Measurements from ENCODE around the gene ROR2. TPM values are rescaled to one million over a fixed set of nuclear protein-coding genes. Genes with fewer than 3 reads are reported as not detected.

The ROR2 gene
- total and polyA plus RNA-seq, 5 experiments from 2014 or later, result not detected

DNA sequence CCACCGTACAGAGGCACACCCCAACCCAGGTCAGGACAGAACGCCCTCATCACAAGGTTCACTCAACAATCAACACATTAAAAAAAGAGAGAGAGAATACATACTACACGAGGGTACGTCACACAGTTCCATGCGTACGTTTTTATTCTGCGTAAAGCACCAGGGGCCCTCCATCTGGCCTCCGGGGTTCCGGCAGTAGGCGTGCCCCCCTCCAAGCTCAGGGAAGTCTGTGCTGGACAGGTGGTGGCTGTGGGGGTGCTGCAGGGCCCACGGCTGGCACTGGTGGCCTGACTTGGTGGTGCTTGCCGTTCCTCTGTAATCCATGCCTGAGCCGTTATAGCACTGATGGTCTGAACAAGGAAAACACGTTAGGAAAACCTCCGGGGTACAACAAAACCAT, 219.2 kb downstream of the ROR2 start:
- Mint-ChIP-seq H3K27ac (no peak overlapping the region), H3K9me3 (no peaks in the 10 kb centered on the region), H3K27me3 (peaks cover 2 to 18% (median 4%) of the 10 kb centered on the region in 5 donors), H3K4me1 (no peaks in the 10 kb centered on the region), H3K36me3 (no peaks in the 10 kb centered on the region), H3K4me3 (no peak overlapping the region)
- POLR2A ChIA-PET, result no interaction called here
- no peak for ATAC-seq
- DNase-seq, result no peak

DNA sequence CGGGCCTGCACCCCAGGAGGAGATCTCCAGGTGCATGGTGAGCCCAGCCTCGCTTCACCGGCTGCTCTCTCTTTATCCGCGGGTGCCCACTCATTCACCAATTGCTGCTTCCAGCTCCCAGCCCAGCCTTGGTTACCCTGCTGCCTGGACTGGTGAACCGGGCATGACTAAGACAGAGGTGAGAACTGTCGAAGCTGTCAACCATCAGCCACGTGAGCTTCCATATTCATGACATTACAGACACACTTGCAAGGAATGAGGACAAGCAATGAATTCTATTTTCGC, 220.5 kb downstream of the ROR2 start:
- Mint-ChIP-seq H3K27ac (no peak overlapping the region), H3K36me3 (no peaks in the 10 kb centered on the region), H3K27me3 (peaks cover 0 to 11% (median 4%) of the 10 kb centered on the region in 5 donors), H3K4me3 (no peak overlapping the region), H3K4me1 (no peaks in the 10 kb centered on the region), H3K9me3 (no peaks in the 10 kb centered on the region)
- ATAC-seq, result no peak
- DNase-seq, result no peak
- POLR2A ChIA-PET, result no interaction called here

DNA sequence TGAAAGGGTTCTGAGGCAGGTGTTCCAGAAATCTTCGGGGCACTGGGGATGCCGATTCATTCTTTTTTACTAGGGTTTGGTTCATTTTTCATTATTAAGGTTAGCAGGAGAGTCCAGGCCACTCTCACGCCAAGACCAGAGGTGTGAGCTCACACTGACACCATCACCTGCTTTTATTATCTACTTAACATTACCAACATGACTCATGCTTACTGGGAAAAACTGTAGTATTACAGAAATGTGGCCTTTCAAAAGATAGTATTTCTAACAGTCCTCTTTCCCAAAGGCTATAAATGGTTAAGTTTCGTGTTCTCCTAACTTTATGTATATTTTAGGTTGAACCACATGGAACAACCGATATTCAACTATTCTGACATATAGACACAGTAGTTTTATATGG, 222.1 kb downstream of the ROR2 start:
- no peak overlapping the region for H3K4me3 Mint-ChIP-seq
- H3K9me3 Mint-ChIP-seq, result peaks cover 0 to 2% (median 0%) of the 10 kb centered on the region in 9 donors
- H3K4me1 Mint-ChIP-seq, result no peaks in the 10 kb centered on the region
- no peak overlapping the region for H3K27ac Mint-ChIP-seq
- no peaks in the 10 kb centered on the region for H3K36me3 Mint-ChIP-seq
- peaks cover 0 to 4% (median 0%) of the 10 kb centered on the region in 5 donors for H3K27me3 Mint-ChIP-seq
- ATAC-seq (no peak), DNase-seq (no peak)
- POLR2A ChIA-PET, result interaction anchor here (1.6 kb wide), 1 partner anchor 813 kb away, joined by 3 read pairs; no protein-coding TSS in a partner anchor

DNA sequence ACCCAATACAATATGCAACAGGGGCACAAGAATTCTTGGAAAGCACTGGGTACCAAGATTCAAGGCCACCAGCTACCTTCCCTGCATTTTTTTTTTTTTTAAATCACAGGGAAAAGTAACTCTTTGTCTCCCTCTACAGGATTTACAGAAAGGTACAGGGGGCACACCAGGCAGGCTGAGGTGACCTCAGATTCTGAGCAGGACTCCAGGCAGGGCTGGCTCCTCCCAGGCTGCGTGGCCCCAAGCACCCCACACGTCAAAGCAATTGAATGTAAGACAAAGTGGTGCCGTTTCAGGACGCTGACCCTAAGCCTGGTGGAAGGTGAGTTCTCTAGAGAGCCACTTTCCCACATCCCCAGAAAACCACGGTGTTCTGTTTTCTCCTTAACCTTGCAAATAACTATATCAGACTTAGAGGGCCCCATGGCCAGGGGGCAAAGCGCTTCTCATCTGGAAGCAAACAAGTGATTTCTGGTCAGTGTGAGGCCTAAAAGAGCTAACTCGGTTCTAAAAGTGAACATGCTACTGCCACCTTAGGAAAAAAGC, 222.6 kb downstream of the ROR2 start:
- ATAC-seq (peak; percentile 63 to 66), DNase-seq (peak in 4 of 10 donors; percentile 19 to 44 (median 30))
- Mint-ChIP-seq H3K36me3 (no peaks in the 10 kb centered on the region), H3K4me1 (no peaks in the 10 kb centered on the region), H3K27ac (no peak overlapping the region), H3K9me3 (peaks cover 0 to 2% (median 0%) of the 10 kb centered on the region in 9 donors), H3K4me3 (no peak overlapping the region), H3K27me3 (peaks cover 0 to 4% (median 0%) of the 10 kb centered on the region in 5 donors)
- POLR2A ChIA-PET, result interaction anchor here (1.6 kb wide), 1 partner anchor 812 kb away, joined by 3 read pairs; no protein-coding TSS in a partner anchor

DNA sequence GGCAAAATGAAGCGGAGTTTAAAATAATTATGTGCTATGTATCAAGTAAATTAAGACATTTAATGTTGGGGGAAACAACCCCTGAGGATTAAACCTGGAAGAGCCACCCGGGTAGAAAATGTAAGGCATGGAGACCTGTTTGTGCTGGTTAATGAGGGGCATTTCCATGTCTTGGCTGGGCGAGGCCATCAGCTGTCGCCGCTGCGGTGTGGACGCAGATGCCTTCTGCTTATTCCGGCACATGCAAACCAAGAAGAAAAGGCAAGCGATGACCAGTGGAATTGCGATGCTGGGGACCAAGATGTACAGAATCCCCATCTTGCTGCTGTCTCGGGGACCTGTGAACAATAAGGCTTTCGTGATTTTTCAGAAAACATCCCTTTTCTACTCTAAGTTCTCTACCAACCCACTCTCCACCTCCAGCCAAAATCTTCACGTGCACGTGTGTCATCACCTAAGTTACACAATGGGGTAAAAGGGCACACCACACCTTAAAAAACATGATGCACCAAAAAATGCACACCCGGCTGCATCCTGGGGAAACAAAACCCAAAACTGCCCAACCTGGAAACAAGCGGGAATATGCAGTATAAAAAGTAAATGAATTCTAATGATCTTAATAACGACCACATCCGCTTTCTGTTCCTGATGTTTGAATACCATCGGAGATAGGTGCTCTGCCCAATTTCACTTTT, 223.5 kb downstream of the ROR2 start:
- H3K27me3 Mint-ChIP-seq, result peaks cover 0 to 4% (median 2%) of the 10 kb centered on the region in 5 donors
- no peak overlapping the region for H3K27ac Mint-ChIP-seq
- POLR2A ChIA-PET, result interaction anchor here (1.6 kb wide), 1 partner anchor 811 kb away, joined by 3 read pairs; no protein-coding TSS in a partner anchor
- H3K9me3 Mint-ChIP-seq, result peaks cover 0 to 2% (median 0%) of the 10 kb centered on the region in 9 donors
- no peak overlapping the region for H3K4me3 Mint-ChIP-seq
- ATAC-seq, result no peak
- DNase-seq, result no peak
- no peaks in the 10 kb centered on the region for H3K36me3 Mint-ChIP-seq
- H3K4me1 Mint-ChIP-seq, result no peaks in the 10 kb centered on the region

DNA sequence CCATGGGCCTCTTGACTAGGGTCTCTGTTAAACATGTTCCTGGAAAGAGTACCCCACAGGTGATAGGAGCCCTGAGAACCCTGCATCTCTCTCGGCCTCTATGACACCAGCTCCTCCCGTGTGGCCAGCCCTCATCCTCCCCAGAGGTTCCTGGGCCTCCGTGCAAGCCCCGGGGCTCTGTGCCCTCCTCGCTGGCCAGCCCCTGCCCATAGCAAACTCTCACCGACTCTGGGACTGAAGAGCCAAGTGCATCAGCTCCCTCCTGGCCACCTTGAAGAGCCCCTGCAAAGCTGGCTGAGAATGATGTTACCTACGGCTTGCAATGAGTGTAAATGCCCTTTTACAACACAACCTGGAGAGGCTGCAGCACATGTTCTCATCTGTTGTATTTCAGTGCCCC, 224.4 kb downstream of the ROR2 start:
- DNase-seq (no peak), ATAC-seq (no peak)
- Mint-ChIP-seq H3K4me1 (peaks cover 0 to 7% (median under 1%) of the 10 kb centered on the region in 4 donors), H3K27ac (no peak overlapping the region), H3K4me3 (no peak overlapping the region), H3K9me3 (peaks cover 0 to 2% (median 0%) of the 10 kb centered on the region in 9 donors), H3K36me3 (no peaks in the 10 kb centered on the region), H3K27me3 (peaks cover 0 to 9% (median 2%) of the 10 kb centered on the region in 5 donors)
- POLR2A ChIA-PET, result no interaction called here

DNA sequence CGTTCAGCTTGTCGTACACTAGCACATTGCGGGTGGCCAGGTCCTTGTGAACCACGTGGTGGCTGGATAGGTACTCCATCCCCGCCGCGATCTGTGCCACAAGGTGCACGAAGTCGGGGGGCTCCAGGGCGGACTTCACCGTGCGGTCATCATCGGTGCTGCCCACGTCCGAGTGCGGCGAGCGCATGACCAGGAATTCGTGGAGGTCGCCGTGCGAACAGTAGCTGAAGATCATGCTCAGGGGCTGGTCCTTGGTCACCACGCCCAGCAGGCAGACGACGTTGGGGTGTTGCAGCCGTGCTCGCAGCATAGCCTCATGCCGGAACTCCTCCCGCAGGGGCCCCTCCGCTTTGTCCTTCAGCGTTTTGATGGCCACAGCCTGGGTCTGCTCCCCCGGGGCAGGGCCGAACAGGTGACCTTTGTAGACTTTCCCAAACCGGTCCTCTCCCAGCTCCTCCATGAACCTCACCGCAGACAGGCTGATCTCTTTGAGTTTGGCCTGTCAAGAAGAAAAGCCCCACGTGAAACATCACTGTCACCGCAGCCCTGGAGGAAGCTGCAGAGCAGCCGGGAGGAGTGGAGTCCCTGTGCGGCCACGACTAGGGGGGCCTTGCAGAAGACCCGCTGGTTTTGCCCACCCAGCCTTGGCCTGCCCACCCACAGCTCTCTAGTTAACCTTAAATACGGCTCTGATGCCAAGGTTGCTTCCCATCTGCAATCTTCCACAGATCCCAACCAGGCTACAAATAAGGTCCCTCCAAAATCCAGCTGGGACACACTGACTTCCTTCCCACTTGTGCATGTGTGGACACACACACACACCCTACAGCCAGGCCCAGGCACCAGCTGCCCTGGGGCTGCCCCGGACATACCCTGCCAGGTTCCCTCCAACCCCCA, 225.2 kb downstream of the ROR2 start:
- peaks cover 0 to 10% (median 2%) of the 10 kb centered on the region in 4 donors for H3K4me1 Mint-ChIP-seq
- DNase-seq (no peak), ATAC-seq (no peak)
- no peak overlapping the region for H3K4me3 Mint-ChIP-seq
- POLR2A ChIA-PET, result no interaction called here
- no peaks in the 10 kb centered on the region for H3K36me3 Mint-ChIP-seq
- peaks cover 0 to 2% (median 0%) of the 10 kb centered on the region in 9 donors for H3K9me3 Mint-ChIP-seq
- H3K27ac Mint-ChIP-seq, result peak overlapping the region in 1 of 10 donors; percentile 49
- H3K27me3 Mint-ChIP-seq, result peaks cover 5 to 15% (median 5%) of the 10 kb centered on the region in 5 donors

DNA sequence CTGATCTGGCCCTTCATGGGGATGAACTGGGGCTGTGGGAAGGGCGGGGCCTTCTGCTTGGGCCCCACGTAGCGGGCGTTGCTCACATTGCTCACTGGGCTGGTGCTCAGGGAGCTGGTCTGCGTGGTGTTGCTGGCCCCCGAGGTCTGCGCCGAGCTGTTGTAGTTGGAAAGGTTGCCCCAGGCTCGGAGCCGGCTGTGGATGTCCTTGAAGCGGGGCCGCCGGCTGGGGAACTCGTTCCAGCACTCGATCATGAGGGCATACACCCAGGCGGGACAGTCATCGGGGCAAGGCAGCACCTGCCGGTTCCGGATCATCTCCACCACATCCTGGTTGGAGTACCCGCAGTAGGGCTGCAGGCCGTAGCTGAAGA, 226.0 kb downstream of the ROR2 start:
- no peak overlapping the region for H3K27ac Mint-ChIP-seq
- POLR2A ChIA-PET, result no interaction called here

DNA sequence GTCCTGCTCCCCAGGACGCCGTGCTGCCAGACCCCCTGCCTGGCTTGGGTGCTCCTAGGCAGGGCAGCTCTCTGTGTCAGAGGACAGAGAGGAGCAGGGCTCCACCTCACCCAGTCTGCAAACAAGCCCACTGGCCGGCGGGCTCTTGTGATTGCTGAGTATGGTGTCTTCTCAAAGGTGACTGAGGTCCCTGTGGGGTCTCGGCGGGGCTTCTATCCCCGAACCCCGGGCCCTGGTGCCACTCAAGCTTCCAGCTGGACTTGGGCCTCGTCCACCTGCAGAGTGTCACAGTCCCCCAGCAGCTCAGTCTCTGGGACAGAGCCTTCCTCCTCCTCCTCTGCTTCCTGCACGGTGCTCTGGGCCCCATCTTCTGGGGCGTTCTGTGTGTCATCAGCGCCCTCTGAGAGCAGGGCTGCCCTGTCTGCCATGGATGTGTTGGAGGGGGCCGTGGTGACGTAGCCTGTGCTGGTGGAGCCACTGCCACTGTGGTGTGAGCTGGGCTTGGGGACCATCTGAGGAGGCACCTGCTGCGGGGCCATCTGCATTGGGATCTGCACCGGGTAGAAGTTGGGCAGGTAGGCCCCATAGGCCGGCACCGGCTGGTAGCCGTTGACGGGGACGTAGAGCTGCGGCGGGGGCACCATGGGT, 226.5 kb downstream of the ROR2 start:
- no peaks in the 10 kb centered on the region for H3K36me3 Mint-ChIP-seq
- peaks cover 0 to 2% (median 0%) of the 10 kb centered on the region in 9 donors for H3K9me3 Mint-ChIP-seq
- H3K4me3 Mint-ChIP-seq, result no peak overlapping the region
- H3K27ac Mint-ChIP-seq, result no peak overlapping the region
- DNase-seq, result no peak
- peaks cover 0 to 10% (median 2%) of the 10 kb centered on the region in 4 donors for H3K4me1 Mint-ChIP-seq
- POLR2A ChIA-PET, result no interaction called here
- peaks cover 7 to 26% (median 14%) of the 10 kb centered on the region in 5 donors for H3K27me3 Mint-ChIP-seq
- no peak for ATAC-seq

More for the DNA sequence above, 226.0 kb downstream of the ROR2 start:
- Mint-ChIP-seq H3K9me3 (peaks cover 0 to 2% (median 0%) of the 10 kb centered on the region in 9 donors), H3K27me3 (peaks cover 7 to 23% (median 13%) of the 10 kb centered on the region in 5 donors), H3K4me3 (no peak overlapping the region), H3K36me3 (no peaks in the 10 kb centered on the region), H3K4me1 (peaks cover 0 to 10% (median 2%) of the 10 kb centered on the region in 4 donors)
- DNase-seq, result no peak
- ATAC-seq, result no peak

DNA sequence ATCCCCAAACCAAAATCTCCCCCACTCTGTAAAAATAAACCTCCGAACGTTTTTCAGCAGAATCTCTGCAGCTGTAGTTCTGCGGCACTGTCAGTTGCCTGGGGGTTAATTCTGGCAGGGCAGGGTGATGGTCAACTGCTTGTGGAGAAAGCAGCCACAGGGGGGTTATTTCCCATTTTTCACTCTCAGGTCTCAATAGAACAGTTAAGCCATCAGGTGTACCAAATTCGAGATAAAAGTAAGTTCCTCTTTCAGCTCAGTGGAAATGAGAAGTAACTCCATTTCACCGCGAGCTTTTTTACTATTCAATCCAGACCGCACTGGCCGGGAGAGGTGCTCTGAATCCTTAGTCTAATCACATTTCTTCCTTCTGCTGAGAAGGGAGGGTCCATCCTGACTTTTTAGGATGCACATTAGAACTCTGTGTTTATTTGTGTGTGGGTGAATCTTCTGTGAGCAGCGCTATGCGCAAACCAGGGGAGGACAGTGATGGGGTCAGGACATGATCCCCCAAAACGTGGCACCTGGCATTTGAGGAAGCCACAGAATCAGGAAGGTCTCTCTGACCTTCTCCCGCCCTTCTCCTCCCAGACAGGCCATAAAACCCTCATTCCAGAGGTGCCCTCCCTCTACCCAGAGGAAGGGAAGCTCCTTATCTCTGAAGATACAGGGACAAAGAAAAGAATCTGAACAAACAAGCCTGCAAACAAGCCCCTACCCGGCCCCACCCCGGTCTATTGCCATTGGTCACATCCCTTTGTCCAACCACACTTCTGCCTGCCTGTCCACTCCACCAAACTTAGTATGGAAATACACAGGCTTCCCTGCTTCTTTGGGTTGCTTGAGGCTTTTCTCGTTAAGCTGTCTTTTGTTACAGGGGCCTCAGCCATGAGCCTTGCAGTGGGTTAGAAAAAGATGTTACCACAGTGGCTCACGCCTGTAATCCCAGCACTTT, 229.0 kb downstream of the ROR2 start:
- peaks cover 0 to 18% (median 6%) of the 10 kb centered on the region in 9 donors for H3K9me3 Mint-ChIP-seq
- no peak overlapping the region for H3K4me3 Mint-ChIP-seq
- peaks cover 0 to 10% (median 3%) of the 10 kb centered on the region in 4 donors for H3K4me1 Mint-ChIP-seq
- no peak for DNase-seq
- ATAC-seq, result no peak
- peaks cover 0 to 16% (median 5%) of the 10 kb centered on the region in 3 donors for H3K36me3 Mint-ChIP-seq
- H3K27ac Mint-ChIP-seq, result no peak overlapping the region
- POLR2A ChIA-PET, result no interaction called here
- H3K27me3 Mint-ChIP-seq, result peaks cover 15 to 44% (median 25%) of the 10 kb centered on the region in 5 donors

DNA sequence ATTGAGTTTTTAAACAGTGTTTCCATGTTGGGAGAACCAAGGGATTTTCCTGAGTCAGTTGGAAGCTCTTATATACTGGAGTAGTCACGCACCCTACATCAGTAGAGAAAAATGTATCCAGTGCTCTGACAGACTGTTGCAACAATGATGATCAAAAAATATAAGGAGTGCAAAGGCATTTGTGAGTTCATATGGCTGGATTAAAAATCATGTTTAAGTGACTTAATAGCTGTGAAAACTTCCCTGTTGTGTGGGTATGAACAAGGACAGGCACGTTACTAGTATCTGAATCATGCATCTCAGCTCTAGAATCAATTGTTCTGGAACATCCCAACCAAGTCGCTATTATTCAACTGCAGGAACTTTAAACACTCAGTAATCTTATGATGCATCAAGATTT, 229.7 kb downstream of the ROR2 start:
- H3K9me3 Mint-ChIP-seq, result peaks cover 0 to 23% (median 8%) of the 10 kb centered on the region in 9 donors
- H3K36me3 Mint-ChIP-seq, result peaks cover 0 to 16% (median 5%) of the 10 kb centered on the region in 3 donors
- peaks cover 19 to 48% (median 28%) of the 10 kb centered on the region in 5 donors for H3K27me3 Mint-ChIP-seq
- no peak overlapping the region for H3K27ac Mint-ChIP-seq
- POLR2A ChIA-PET, result no interaction called here
- ATAC-seq (no peak), DNase-seq (no peak)
- H3K4me1 Mint-ChIP-seq, result peaks cover 0 to 10% (median 3%) of the 10 kb centered on the region in 4 donors
- H3K4me3 Mint-ChIP-seq, result no peak overlapping the region

Data from naive thymus-derived CD8-positive, alpha-beta T cell (primary cell).